Fibroblast of the aortic adventitia (primary cell): ENCODE measurements around the gene SIM1. TPM values are rescaled to one million over a fixed set of nuclear protein-coding genes. Genes with fewer than 3 reads are reported as not detected.

Experiments used
- DNase-seq: peaks from one replicate; pipeline ENCODE4 v3.0.0-alpha.2; 2010; ENCODE audit warnings: low read depth
- H3K4me3 ChIP-seq: 2 replicates; pipeline ENCODE4 v1.5.1; 2011; ENCODE audit warnings: low read depth, mild to moderate bottlenecking, control low read depth, low read length, moderate library complexity
- total RNA-seq: library from RNA; depleted of rRNA; stranded (reverse); fragments of >200 nt; gene quantifications from 2 replicates; pipeline ENCODE4 v1.2.3, GENCODE V29; 2012; ENCODE audit warnings: low replicate concordance
- TF ChIP-seq, protein P1 (sequence below): IDR thresholded peaks from 2 replicates; pipeline ENCODE4 v1.5.1; 2011; ENCODE audit warnings: mild to moderate bottlenecking, low read length, control low read depth, inconsistent platforms; ENCODE audit not compliant: insufficient read depth

Gene SIM1
- total RNA-seq, 1 donor, result under 0.01 TPM

DNA sequence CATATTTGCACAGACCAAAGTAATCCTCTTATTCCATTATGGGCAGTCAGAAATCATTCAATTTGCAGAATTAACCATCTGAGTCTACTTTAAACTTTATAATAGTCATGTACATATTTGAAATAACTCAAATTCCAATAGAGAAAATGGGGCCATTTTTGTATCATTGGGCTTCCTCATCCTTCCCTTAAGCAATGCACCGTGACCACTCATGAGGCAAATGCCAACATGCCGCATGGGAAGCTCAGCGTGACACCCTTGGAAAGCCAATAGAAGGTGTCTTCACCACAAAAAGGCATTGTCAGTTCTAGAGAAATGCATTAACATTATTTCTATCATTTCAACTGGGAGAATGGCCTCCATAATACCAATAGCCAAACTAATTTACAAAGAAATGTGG is 38.5 kb downstream of the SIM1 start:
- H3K4me3 ChIP-seq, result no peak overlapping the region
- no peak for DNase-seq
- TF ChIP-seq, protein P1, sequence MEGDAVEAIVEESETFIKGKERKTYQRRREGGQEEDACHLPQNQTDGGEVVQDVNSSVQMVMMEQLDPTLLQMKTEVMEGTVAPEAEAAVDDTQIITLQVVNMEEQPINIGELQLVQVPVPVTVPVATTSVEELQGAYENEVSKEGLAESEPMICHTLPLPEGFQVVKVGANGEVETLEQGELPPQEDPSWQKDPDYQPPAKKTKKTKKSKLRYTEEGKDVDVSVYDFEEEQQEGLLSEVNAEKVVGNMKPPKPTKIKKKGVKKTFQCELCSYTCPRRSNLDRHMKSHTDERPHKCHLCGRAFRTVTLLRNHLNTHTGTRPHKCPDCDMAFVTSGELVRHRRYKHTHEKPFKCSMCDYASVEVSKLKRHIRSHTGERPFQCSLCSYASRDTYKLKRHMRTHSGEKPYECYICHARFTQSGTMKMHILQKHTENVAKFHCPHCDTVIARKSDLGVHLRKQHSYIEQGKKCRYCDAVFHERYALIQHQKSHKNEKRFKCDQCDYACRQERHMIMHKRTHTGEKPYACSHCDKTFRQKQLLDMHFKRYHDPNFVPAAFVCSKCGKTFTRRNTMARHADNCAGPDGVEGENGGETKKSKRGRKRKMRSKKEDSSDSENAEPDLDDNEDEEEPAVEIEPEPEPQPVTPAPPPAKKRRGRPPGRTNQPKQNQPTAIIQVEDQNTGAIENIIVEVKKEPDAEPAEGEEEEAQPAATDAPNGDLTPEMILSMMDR, result no peak

DNA sequence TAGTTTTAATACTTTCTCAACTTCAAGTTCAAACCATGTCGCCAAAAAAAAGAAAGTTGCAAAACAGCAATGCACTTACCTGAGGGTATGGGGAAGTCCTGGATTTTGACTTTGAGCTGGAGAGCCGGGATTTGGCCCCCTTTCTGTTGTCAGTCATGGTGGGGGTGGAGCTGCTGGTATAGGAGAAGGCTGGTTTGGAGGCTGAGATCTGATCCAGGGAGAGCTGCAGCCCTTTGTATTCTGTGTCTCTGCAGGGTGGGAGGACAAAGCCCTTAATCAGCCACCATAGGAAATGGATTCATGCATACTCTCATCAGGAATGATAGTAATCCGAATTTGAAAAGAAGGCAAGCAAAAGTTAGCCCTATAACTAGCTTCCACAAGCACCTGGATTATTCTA is 44.0 kb downstream of the SIM1 start:
- no peak overlapping the region for H3K4me3 ChIP-seq
- DNase-seq, result no peak
- TF ChIP-seq, protein P1, result no peak

DNA sequence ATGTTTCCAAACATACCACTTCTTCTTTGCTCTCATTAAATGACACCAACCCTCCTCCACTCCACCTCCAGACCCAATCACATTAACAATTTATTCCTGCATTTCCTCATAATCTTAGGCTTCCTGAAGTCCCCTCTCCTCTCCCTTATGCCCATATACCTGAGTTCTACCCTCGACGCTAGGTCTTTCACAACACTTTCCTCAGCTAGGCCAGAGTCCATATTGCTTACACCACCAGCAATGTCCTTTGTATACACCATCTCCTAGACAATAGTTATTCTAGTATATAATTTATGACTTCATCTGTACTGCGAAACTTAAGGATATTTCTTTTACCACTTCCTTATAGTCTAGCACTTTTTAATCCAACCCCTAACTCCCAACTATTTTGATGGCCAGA is 47.7 kb downstream of the SIM1 start:
- DNase-seq, result no peak
- TF ChIP-seq, protein P1, result no peak
- no peak overlapping the region for H3K4me3 ChIP-seq

DNA sequence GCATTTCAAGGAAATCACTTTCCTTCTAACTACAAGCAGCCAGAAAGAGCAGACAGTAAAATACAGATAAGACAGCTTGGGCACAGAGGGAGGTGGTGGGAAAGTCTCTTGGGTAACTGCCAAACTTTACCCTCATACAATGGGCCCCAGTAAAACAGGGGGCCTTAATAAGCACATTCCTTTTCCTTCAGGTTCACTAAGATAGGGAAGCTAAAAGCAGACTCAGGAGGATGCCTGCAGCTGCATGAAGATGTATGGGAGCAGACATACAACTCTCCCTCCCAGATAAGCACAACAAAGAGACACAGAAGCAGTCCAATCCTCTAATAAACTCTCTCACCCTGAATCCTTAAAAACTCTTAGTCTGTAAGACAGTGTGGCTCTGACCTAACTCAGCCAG is 49.0 kb downstream of the SIM1 start:
- no peak overlapping the region for H3K4me3 ChIP-seq
- TF ChIP-seq, protein P1, result no peak
- no peak for DNase-seq

DNA sequence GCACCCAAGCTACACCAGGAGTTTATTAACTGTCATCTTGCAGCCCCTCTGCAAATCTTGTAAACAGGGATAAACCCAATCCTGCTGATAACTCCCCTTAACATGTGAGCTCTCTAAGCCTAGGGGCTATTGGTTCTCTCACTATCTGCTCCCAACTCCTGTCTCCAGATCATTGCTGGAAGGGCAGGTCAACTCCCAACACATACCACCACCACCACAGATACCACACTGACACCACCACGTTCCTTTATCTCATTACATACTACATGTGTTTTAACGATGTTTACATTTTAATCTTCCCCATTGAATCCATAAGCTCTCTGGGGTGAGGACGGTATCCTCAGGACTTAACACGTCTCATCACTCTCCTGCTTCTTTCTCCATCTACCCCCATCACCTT is 51.8 kb downstream of the SIM1 start:
- DNase-seq, result no peak
- no peak overlapping the region for H3K4me3 ChIP-seq
- TF ChIP-seq, protein P1, result no peak

DNA sequence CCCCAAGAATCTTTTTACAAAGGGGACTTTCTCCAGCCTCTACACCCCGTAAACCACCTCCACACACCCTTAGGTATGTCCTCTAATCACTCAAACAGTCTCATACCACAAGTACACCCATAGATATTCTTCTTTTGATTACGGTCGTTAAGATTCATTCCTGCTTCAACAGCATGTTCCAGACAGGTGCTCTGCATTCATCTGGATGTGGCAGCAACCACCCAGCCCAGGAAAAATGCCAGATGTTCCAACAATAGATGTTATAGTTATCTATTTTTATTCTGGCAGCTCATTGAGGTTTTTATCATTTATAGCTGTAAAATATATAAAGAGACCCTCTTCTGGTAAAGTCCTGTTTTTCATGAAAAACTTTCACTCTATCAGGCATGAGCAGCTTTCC is 60.7 kb downstream of the SIM1 start:
- DNase-seq, result no peak
- no peak overlapping the region for H3K4me3 ChIP-seq
- TF ChIP-seq, protein P1, result no peak

DNA sequence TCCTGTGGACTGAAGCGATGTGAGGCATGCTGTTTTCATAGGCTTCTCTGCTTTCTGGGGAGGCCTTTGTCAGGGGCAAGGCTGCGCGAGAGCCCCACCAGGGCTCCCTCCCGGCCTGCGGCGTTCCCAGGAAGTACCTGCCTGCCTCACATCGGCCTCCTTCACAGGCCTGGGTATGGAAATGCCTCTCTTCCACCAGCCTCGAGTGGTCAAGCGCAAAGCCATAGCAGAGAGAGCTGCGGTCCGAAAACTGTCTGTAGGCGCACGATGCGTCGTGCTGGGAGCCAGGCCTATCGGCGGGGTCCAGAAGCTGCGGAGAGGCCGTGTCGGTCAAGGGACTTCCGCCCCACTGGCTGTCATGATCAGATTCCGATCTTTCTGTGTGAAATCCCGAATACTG is 71.2 kb downstream of the SIM1 start:
- DNase-seq, result no peak
- TF ChIP-seq, protein P1, result no peak
- no peak overlapping the region for H3K4me3 ChIP-seq
